WTC11 (cell line): ENCODE results near the gene NHSL1. TPM values are rescaled to one million over a fixed set of nuclear protein-coding genes. Genes with fewer than 3 reads are reported as not detected.

Experiments
- ATAC-seq: fragments of 200-7000 bp; cut with Tn5 transposase; 2 replicates; pipeline ENCODE4 v1.10.0; 2021; ENCODE audit warnings: mild to moderate bottlenecking, moderate library complexity
- CTCF ChIA-PET: fragments of 300-600 bp; sonication (Branson Sonifier 250); formaldehyde crosslinking; loops from one replicate; lab custom pipeline; 2021; ENCODE audit warnings: antibody characterized with exemption; lab: Charles Lee
- POLR2A ChIA-PET: fragments of 350-600 bp; sonication (Branson Sonifier 250); formaldehyde crosslinking; loops from one replicate; lab custom pipeline; 2021; ENCODE audit warnings: antibody characterized with exemption; lab: Charles Lee
- DNase-seq: peaks from one replicate; pipeline ENCODE4 v3.0.0; 2021; ENCODE audit warnings: low spot score
- H3K27ac Mint-ChIP-seq: 2 replicates; pipeline ENCODE4 v1.8.0; 2021; ENCODE audit warnings: mixed read lengths
- H3K27me3 Mint-ChIP-seq: 2 replicates; pipeline ENCODE4 v1.8.0; 2021; ENCODE audit warnings: low read depth, mild to moderate bottlenecking, moderate library complexity, mixed read lengths
- H3K36me3 Mint-ChIP-seq: 2 replicates; pipeline ENCODE4 v1.8.0; 2021; ENCODE audit warnings: mixed read lengths
- H3K4me1 Mint-ChIP-seq: 2 replicates; pipeline ENCODE4 v1.8.0; 2022; ENCODE audit warnings: mixed read lengths
- H3K4me3 Mint-ChIP-seq: 2 replicates; pipeline ENCODE4 v1.8.0; 2021; ENCODE audit warnings: mild to moderate bottlenecking, moderate library complexity, mixed read lengths
- H3K9me3 Mint-ChIP-seq: 2 replicates; pipeline ENCODE4 v1.8.0; 2021; ENCODE audit warnings: mixed read lengths
- EMX1 ChIP-seq: fragments of 250-450 bp; sonication (Bioruptor Pico); IDR thresholded peaks from 2 replicates; pipeline ENCODE4 v1.8.0; 2021; ENCODE audit warnings: mild to moderate bottlenecking
- FOXJ3 ChIP-seq: sonication (generic); formaldehyde crosslinking; IDR thresholded peaks from 2 replicates; pipeline ENCODE4 v1.9.0; 2021; ENCODE audit warnings: missing genetic modification reagents, mild to moderate bottlenecking, borderline replicate concordance
- GABPB1 ChIP-seq: sonication (generic); formaldehyde crosslinking; IDR thresholded peaks from 2 replicates; pipeline ENCODE4 v1.8.1; 2023; ENCODE audit warnings: mild to moderate bottlenecking, missing genetic modification reagents
- HMGA2 ChIP-seq: fragments of 250-450 bp; sonication (Bioruptor Pico); IDR thresholded peaks from 2 replicates; pipeline ENCODE4 v1.4.0; 2021; ENCODE audit warnings: mild to moderate bottlenecking, moderate library complexity
- MXD4 ChIP-seq: fragments of 250-450 bp; sonication (Bioruptor Pico); IDR thresholded peaks from 2 replicates; pipeline ENCODE4 v1.8.0; 2021; ENCODE audit warnings: mild to moderate bottlenecking, moderate library complexity, borderline replicate concordance
- NFATC4 ChIP-seq: fragments of 250-450 bp; sonication (Bioruptor Pico); IDR thresholded peaks from 2 replicates; pipeline ENCODE4 v1.9.0; 2021; ENCODE audit warnings: mild to moderate bottlenecking
- NFYB ChIP-seq: sonication (generic); formaldehyde crosslinking; conservative IDR thresholded peaks from 2 replicates; pipeline ENCODE4 v1.8.0; 2022; ENCODE audit warnings: low read depth, missing genetic modification reagents
- PRDM15 ChIP-seq: sonication (generic); formaldehyde crosslinking; IDR thresholded peaks from 2 replicates; pipeline ENCODE4 v1.8.0; 2022; ENCODE audit warnings: missing genetic modification reagents
- TEAD1 ChIP-seq: sonication (generic); formaldehyde crosslinking; IDR thresholded peaks from 2 replicates; pipeline ENCODE4 v1.8.0; 2022; ENCODE audit warnings: mild to moderate bottlenecking, missing genetic modification reagents
- TEAD4 ChIP-seq: sonication (generic); formaldehyde crosslinking; IDR thresholded peaks from 2 replicates; pipeline ENCODE4 v1.8.0; 2022; ENCODE audit warnings: mild to moderate bottlenecking, missing genetic modification reagents
- USF1 ChIP-seq: sonication (generic); formaldehyde crosslinking; IDR thresholded peaks from 2 replicates; pipeline ENCODE4 v1.8.0; 2022; ENCODE audit warnings: mild to moderate bottlenecking, missing genetic modification reagents
- ZBTB21 ChIP-seq: sonication (generic); formaldehyde crosslinking; IDR thresholded peaks from 2 replicates; pipeline ENCODE4 v1.8.1; 2023; ENCODE audit warnings: mild to moderate bottlenecking, missing genetic modification reagents, borderline replicate concordance
- ZBTB43 ChIP-seq: sonication (generic); formaldehyde crosslinking; IDR thresholded peaks from 2 replicates; pipeline ENCODE4 v1.8.1; 2023; ENCODE audit warnings: mild to moderate bottlenecking, missing genetic modification reagents
- ZNF138 ChIP-seq: sonication (generic); formaldehyde crosslinking; conservative IDR thresholded peaks from 2 replicates; pipeline ENCODE4 v1.8.1; 2022; ENCODE audit warnings: mild to moderate bottlenecking, moderate library complexity, missing genetic modification reagents
- ZNF423 ChIP-seq: fragments of 250-450 bp; sonication (Bioruptor Pico); IDR thresholded peaks from 2 replicates; pipeline ENCODE4 v2.1.2; 2022; ENCODE audit warnings: mild to moderate bottlenecking, moderate library complexity
- ZNF532 ChIP-seq: fragments of 250-450 bp; sonication (Bioruptor Pico); IDR thresholded peaks from 2 replicates; pipeline ENCODE4 v1.9.0; 2021; ENCODE audit warnings: mild to moderate bottlenecking, borderline replicate concordance
- ZSCAN18 ChIP-seq: fragments of 250-450 bp; sonication (Bioruptor Pico); IDR thresholded peaks from 2 replicates; pipeline ENCODE4 v2.1.2; 2022; ENCODE audit warnings: mild to moderate bottlenecking, moderate library complexity
- total RNA-seq: library from RNA; stranded (reverse); gene quantifications from 3 replicates; pipeline ENCODE4 v1.2.3, GENCODE V29; 2021
- TF ChIP-seq, protein P1 (sequence below): sonication (generic); formaldehyde crosslinking; IDR thresholded peaks from 2 replicates; pipeline ENCODE4 v1.8.0; 2023; ENCODE audit warnings: missing genetic modification reagents

The NHSL1 gene
- total RNA-seq, 1 experiment from 2014 or later = 31.1 TPM

GRCh38 chr6:138403801-138404665 lies 95.3 kb downstream of the NHSL1 start, which contains the start of gene HEBP2 (continued):
- TF ChIP-seq TEAD4 (CRISPR knock-in tag) = no peak
- TF ChIP-seq ZBTB43 (CRISPR knock-in tag) = 0 out of 2 replicates have a peak, but pooled peaks have one; percentile 37
- TF ChIP-seq ZBTB21 (CRISPR knock-in tag) = no peak
- peak; percentile 69 for TF ChIP-seq TEAD1 (CRISPR knock-in tag)
- 0 out of 2 replicates have a peak, but pooled peaks have one; percentile 14 for TF ChIP-seq ZNF138 (CRISPR knock-in tag)
- TF ChIP-seq USF1 (CRISPR knock-in tag) = no peak
- TF ChIP-seq, all 79 proteins: peak for 23

GRCh38 chr6:138403324-138403800 lies 95.9 kb downstream of the NHSL1 start:
- H3K36me3 Mint-ChIP-seq = peaks cover 16% of the 10 kb centered on the region
- ATAC-seq (peak; percentile 3), DNase-seq (peak; percentile 45)
- CTCF ChIA-PET = interaction anchor here (0.9 to 3.8 kb wide), 21 partner anchors 13 to 370 kb away, joined by 3 to 33 read pairs (median 4); partner anchors contain the start of gene CCDC28A
- peak overlapping the region; percentile 74 for H3K4me3 Mint-ChIP-seq
- H3K4me1 Mint-ChIP-seq = peaks cover 17% of the 10 kb centered on the region
- 0 out of 2 replicates have a peak overlapping the region, but pooled peaks have one; percentile 32 for H3K27ac Mint-ChIP-seq
- TF ChIP-seq NFATC4 (no peak), ZSCAN18 (CRISPR knock-in tag) (no peak), EMX1 (CRISPR knock-in tag) (no peak), ZNF532 (CRISPR knock-in tag) (no peak), MXD4 (CRISPR knock-in tag) (no peak), FOXJ3 (CRISPR knock-in tag) (no peak), GABPB1 (CRISPR knock-in tag) (no peak), ZNF423 (peak; percentile 48; the same call in 1 of the 2 replicates), NFYB (CRISPR knock-in tag) (no peak), PRDM15 (CRISPR knock-in tag) (0 out of 2 replicates have a peak, but pooled peaks have one; percentile 16), HMGA2 (CRISPR knock-in tag) (no peak)
- TF ChIP-seq, protein P1, sequence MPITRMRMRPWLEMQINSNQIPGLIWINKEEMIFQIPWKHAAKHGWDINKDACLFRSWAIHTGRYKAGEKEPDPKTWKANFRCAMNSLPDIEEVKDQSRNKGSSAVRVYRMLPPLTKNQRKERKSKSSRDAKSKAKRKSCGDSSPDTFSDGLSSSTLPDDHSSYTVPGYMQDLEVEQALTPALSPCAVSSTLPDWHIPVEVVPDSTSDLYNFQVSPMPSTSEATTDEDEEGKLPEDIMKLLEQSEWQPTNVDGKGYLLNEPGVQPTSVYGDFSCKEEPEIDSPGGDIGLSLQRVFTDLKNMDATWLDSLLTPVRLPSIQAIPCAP (CRISPR knock-in tag) = no peak
- peaks cover 6% of the 10 kb centered on the region for H3K27me3 Mint-ChIP-seq
- POLR2A ChIA-PET = interaction anchor here (0.6 kb wide), 1 partner anchor 55 kb away, joined by 3 read pairs; no protein-coding TSS in a partner anchor
- H3K9me3 Mint-ChIP-seq = no peaks in the 10 kb centered on the region
